ENCODE data around the gene PRPF6. TPM values are rescaled to one million over a fixed set of nuclear protein-coding genes. Genes with fewer than 3 reads are reported as not detected.

The PRPF6 gene
- total and polyA plus RNA-seq, 2 of the 13 experiments (the other 11 are each of a cell fraction or from before 2014, with no cell fraction given) = 63.7 to 101 TPM

GRCh38 chr20:64042054-64042781 lies 61.3 kb downstream of the PRPF6 start (continued):
- TF ChIP-seq BRD4 (CRISPR knock-in tag; IDR thresholded peaks at IDR 0.05) (no peak), NFE2L2 (IDR thresholded peaks at IDR 0.05; ENCODE audit: low read length) (no peak), ZNF468 (CRISPR knock-in tag; IDR thresholded peaks at IDR 0.05) (no peak), ZNF615 (CRISPR knock-in tag; IDR thresholded peaks at IDR 0.05; ENCODE audit: borderline replicate concordance) (no peak), NFE2 (CRISPR knock-in tag; IDR thresholded peaks at IDR 0.05) (no peak), ZMAT3 (CRISPR knock-in tag; conservative IDR thresholded peaks at IDR 0.05) (0 out of 2 replicates have a peak, but pooled peaks have one; percentile 1), SMARCE1 (IDR thresholded peaks at IDR 0.05; ENCODE audit: borderline replicate concordance) (no peak), PRDM4 (CRISPR knock-in tag; IDR thresholded peaks at IDR 0.05; ENCODE audit: borderline replicate concordance) (no peak), NR2F6 (IDR thresholded peaks at IDR 0.05) (no peak), NR2F6 (CRISPR knock-in tag; IDR thresholded peaks at IDR 0.05) (no peak), ZNF337 (CRISPR knock-in tag; IDR thresholded peaks at IDR 0.05; ENCODE audit: borderline replicate concordance, low read depth) (no peak), ZFP41 (CRISPR knock-in tag; IDR thresholded peaks at IDR 0.05; ENCODE audit: borderline replicate concordance) (peak; percentile 85; the same call in 1 of the 2 replicates), SIN3A (IDR thresholded peaks at IDR 0.05; ENCODE audit: borderline replicate concordance, low read depth, low read length) (peak; percentile 21; the same call in 1 of the 2 replicates), ZNF557 (CRISPR knock-in tag; IDR thresholded peaks at IDR 0.05) (no peak), LRRFIP1 (CRISPR knock-in tag; conservative IDR thresholded peaks at IDR 0.05) (no peak)
- TF ChIP-seq, protein P1, sequence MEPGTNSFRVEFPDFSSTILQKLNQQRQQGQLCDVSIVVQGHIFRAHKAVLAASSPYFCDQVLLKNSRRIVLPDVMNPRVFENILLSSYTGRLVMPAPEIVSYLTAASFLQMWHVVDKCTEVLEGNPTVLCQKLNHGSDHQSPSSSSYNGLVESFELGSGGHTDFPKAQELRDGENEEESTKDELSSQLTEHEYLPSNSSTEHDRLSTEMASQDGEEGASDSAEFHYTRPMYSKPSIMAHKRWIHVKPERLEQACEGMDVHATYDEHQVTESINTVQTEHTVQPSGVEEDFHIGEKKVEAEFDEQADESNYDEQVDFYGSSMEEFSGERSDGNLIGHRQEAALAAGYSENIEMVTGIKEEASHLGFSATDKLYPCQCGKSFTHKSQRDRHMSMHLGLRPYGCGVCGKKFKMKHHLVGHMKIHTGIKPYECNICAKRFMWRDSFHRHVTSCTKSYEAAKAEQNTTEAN (CRISPR knock-in tag; conservative IDR thresholded peaks at IDR 0.05) = peak; percentile 80
- TF ChIP-seq, protein P2, sequence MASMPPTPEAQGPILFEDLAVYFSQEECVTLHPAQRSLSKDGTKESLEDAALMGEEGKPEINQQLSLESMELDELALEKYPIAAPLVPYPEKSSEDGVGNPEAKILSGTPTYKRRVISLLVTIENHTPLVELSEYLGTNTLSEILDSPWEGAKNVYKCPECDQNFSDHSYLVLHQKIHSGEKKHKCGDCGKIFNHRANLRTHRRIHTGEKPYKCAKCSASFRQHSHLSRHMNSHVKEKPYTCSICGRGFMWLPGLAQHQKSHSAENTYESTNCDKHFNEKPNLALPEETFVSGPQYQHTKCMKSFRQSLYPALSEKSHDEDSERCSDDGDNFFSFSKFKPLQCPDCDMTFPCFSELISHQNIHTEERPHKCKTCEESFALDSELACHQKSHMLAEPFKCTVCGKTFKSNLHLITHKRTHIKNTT (CRISPR knock-in tag; IDR thresholded peaks at IDR 0.05) = 0 out of 2 replicates have a peak, but pooled peaks have one; percentile 2
- TF ChIP-seq, protein P3, sequence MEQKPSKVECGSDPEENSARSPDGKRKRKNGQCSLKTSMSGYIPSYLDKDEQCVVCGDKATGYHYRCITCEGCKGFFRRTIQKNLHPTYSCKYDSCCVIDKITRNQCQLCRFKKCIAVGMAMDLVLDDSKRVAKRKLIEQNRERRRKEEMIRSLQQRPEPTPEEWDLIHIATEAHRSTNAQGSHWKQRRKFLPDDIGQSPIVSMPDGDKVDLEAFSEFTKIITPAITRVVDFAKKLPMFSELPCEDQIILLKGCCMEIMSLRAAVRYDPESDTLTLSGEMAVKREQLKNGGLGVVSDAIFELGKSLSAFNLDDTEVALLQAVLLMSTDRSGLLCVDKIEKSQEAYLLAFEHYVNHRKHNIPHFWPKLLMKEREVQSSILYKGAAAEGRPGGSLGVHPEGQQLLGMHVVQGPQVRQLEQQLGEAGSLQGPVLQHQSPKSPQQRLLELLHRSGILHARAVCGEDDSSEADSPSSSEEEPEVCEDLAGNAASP (CRISPR knock-in tag; IDR thresholded peaks at IDR 0.05; ENCODE audit: borderline replicate concordance) = peak; percentile 64; the same call in 1 of the 2 replicates

Measured in HepG2 (cell line).